ENCODE data around the gene RXRA. TPM values are rescaled to one million over a fixed set of nuclear protein-coding genes. Genes with fewer than 3 reads are reported as not detected.
A peak's percentile ranks its signal among the peaks of the same experiment; 100 is the strongest.

RXRA gene
- total and polyA plus RNA-seq, 7 experiments from 2014 or later: 0.31 to 59.5 (median 8.4) TPM

DNA sequence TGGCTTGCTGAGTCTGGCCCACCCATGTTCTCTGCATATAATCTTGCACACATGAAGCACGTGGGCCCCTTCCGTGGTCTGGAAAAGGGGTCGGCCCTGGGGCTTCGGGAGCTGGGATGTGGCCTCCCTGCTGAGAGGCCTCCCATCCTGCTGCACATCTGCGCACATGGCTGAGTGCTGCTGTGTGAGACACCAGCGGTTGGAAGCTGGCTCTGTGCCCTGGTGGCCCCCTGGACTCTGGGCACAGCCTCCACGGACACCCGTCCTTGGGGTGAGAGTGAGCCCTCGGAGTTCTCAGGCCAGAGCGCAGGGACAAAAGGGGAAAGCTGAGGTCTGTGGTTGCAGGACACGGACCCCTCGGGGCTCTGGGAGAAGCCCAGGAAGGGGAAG, 115.8 kb downstream of the RXRA start:
- Histone ChIP-seq H3K27ac (ENCODE audit: low read depth, low read length) (no peak overlapping the region), H3K4me3 (ENCODE audit: low read length) (no peak overlapping the region), H3K4me1 (ENCODE audit: control insufficient read depth in 2 of 2, insufficient read depth in 2 of 2, low read length in 2 of 2) (peaks cover 11 to 19% of the 10 kb centered on the region in 2 donors), H3K9me3 (ENCODE audit: control insufficient read depth in 2 of 3, low read length in 3 of 3) (no peaks in the 10 kb centered on the region), H3K27me3 (ENCODE audit: control insufficient read depth in 2 of 2, insufficient read depth in 2 of 2, low read length in 2 of 2) (no peaks in the 10 kb centered on the region), H3K36me3 (ENCODE audit: control insufficient read depth in 2 of 3, insufficient read depth in 3 of 3, low read length in 3 of 3) (no peaks in the 10 kb centered on the region)
- Mint-ChIP-seq H3K4me3 (peak overlapping the region in 1 of 10 donors; percentile 39), H3K9me3 (peaks cover 0 to 6% (median 0%) of the 10 kb centered on the region in 11 donors), H3K36me3 (no peaks in the 10 kb centered on the region), H3K27ac (no peak overlapping the region), H3K27me3 (peaks cover 0 to 9% (median 3%) of the 10 kb centered on the region in 5 donors), H3K4me1 (peaks cover 8 to 20% (median 17%) of the 10 kb centered on the region in 7 donors)
- intact Hi-C loops (cut with micrococcal nuclease): loop anchor here (2.0 to 5.0 kb wide), 4 partner anchors 15 to 100 kb away; no protein-coding TSS in a partner anchor
- POLR2A ChIA-PET: interaction anchor here (2.0 kb wide), 1 partner anchor 271 kb away, joined by 8 read pairs; no protein-coding TSS in a partner anchor
- DNase-seq (no peak), ATAC-seq (no peak)
- CTCF ChIA-PET: interaction anchor here (1.1 to 1.9 kb wide), 7 partner anchors 15 to 310 kb away, joined by 3 to 12 read pairs (median 4); no protein-coding TSS in a partner anchor

GRCh38 chr9:134442486-134443173, 116.4 kb downstream of the RXRA start:
- CTCF ChIA-PET: interaction anchor here (0.7 to 1.9 kb wide), 12 partner anchors 14 to 311 kb away, joined by 3 to 12 read pairs (median 3); no protein-coding TSS in a partner anchor
- peak overlapping the region in 2 of 10 donors; percentile 41 to 47 for H3K4me3 Mint-ChIP-seq
- POLR2A ChIA-PET: interaction anchor here (2.0 kb wide), 1 partner anchor 272 kb away, joined by 8 read pairs; no protein-coding TSS in a partner anchor
- intact Hi-C loops (cut with micrococcal nuclease): loop anchor here (1.0 to 5.0 kb wide), 8 partner anchors 14 to 374 kb away; partner anchors contain the start of gene BRD3 (in 2 of the 2)
- Histone ChIP-seq H3K4me1 (ENCODE audit: control insufficient read depth in 2 of 2, insufficient read depth in 2 of 2, low read length in 2 of 2) (peaks cover 11 to 19% of the 10 kb centered on the region in 2 donors), H3K27me3 (ENCODE audit: control insufficient read depth in 2 of 2, insufficient read depth in 2 of 2, low read length in 2 of 2) (no peaks in the 10 kb centered on the region), H3K36me3 (ENCODE audit: control insufficient read depth in 2 of 3, insufficient read depth in 3 of 3, low read length in 3 of 3) (no peaks in the 10 kb centered on the region), H3K4me3 (ENCODE audit: low read length) (no peak overlapping the region), H3K9me3 (ENCODE audit: control insufficient read depth in 2 of 3, low read length in 3 of 3) (no peaks in the 10 kb centered on the region), H3K27ac (ENCODE audit: low read depth, low read length) (no peak overlapping the region)
- DNase-seq: no peak
- H3K36me3 Mint-ChIP-seq: no peaks in the 10 kb centered on the region
- no peak for ATAC-seq
- peak overlapping the region in 1 of 9 donors; percentile 42 for H3K27ac Mint-ChIP-seq
- peaks cover 8 to 20% (median 17%) of the 10 kb centered on the region in 7 donors for H3K4me1 Mint-ChIP-seq
- peaks cover 0 to 9% (median 3%) of the 10 kb centered on the region in 5 donors for H3K27me3 Mint-ChIP-seq
- H3K9me3 Mint-ChIP-seq: peaks cover 0 to 6% (median 0%) of the 10 kb centered on the region in 11 donors

- peaks cover 0 to 9% (median 3%) of the 10 kb centered on the region in 5 donors for H3K27me3 Mint-ChIP-seq
- peak overlapping the region in 3 of 10 donors; percentile 21 to 47 (median 25) for H3K4me3 Mint-ChIP-seq
- no peaks in the 10 kb centered on the region for H3K36me3 Mint-ChIP-seq
- POLR2A ChIA-PET: interaction anchor here (0.9 to 2.0 kb wide), 2 partner anchors 272 to 279 kb away, joined by 3 to 8 read pairs; partner anchors contain the start of gene RNU6ATAC
- no peak overlapping the region for H3K27ac ChIP-seq (ENCODE audit: low read depth, low read length)
- peaks cover 8 to 20% (median 17%) of the 10 kb centered on the region in 7 donors for H3K4me1 Mint-ChIP-seq
- H3K4me1 ChIP-seq (ENCODE audit: control insufficient read depth in 2 of 2, insufficient read depth in 2 of 2, low read length in 2 of 2): peaks cover 11 to 19% of the 10 kb centered on the region in 2 donors
- DNase-seq (peak; percentile 72 to 86 (median 83)), ATAC-seq (peak; percentile 98)
- CTCF ChIA-PET: interaction anchor here (0.6 to 1.9 kb wide), 13 partner anchors 13 to 311 kb away, joined by 3 to 12 read pairs (median 3); no protein-coding TSS in a partner anchor
- H3K36me3 ChIP-seq (ENCODE audit: control insufficient read depth in 2 of 3, insufficient read depth in 3 of 3, low read length in 3 of 3): no peaks in the 10 kb centered on the region
- H3K27ac Mint-ChIP-seq: peak overlapping the region in 5 of 9 donors; percentile 45 to 77 (median 46)
- H3K9me3 ChIP-seq (ENCODE audit: control insufficient read depth in 2 of 3, low read length in 3 of 3): peaks cover 0 to 2% (median 0%) of the 10 kb centered on the region in 3 experiments
- intact Hi-C loops (cut with micrococcal nuclease): loop anchor here (1.0 to 5.0 kb wide), 8 partner anchors 13 to 375 kb away; partner anchors contain the start of gene BRD3 (in 2 of the 2)
- peak overlapping the region; percentile 27 for H3K4me3 ChIP-seq (ENCODE audit: low read length)
- peaks cover 0 to 8% (median 0%) of the 10 kb centered on the region in 11 donors for H3K9me3 Mint-ChIP-seq
- H3K27me3 ChIP-seq (ENCODE audit: control insufficient read depth in 2 of 2, insufficient read depth in 2 of 2, low read length in 2 of 2): no peaks in the 10 kb centered on the region
Observed at GRCh38 chr9:134443174-134444037, 117.2 kb downstream of the RXRA start.

- Mint-ChIP-seq H3K9me3 (peaks cover 0 to 14% (median 0%) of the 10 kb centered on the region in 11 donors), H3K27ac (peak overlapping the region in 3 of 9 donors; percentile 46 to 77 (median 46)), H3K4me3 (peak overlapping the region in 1 of 10 donors; percentile 34), H3K36me3 (no peaks in the 10 kb centered on the region), H3K4me1 (peaks cover 8 to 20% (median 17%) of the 10 kb centered on the region in 7 donors), H3K27me3 (peaks cover 0 to 9% (median 3%) of the 10 kb centered on the region in 5 donors)
- H3K9me3 ChIP-seq (ENCODE audit: control insufficient read depth in 2 of 3, low read length in 3 of 3): peaks cover 0 to 7% (median 0%) of the 10 kb centered on the region in 3 experiments
- H3K4me3 ChIP-seq (ENCODE audit: low read length): peak overlapping the region; percentile 27
- DNase-seq (no peak), ATAC-seq (no peak)
- ChIA-PET POLR2A (interaction anchor here (0.9 kb wide), 1 partner anchor 280 kb away, joined by 3 read pairs; the partner anchor contains the start of gene RNU6ATAC), CTCF (interaction anchor here (0.7 to 1.8 kb wide), 3 partner anchors 44 to 273 kb away, joined by 3 to 12 read pairs (median 3); no protein-coding TSS in a partner anchor)
- no peaks in the 10 kb centered on the region for H3K36me3 ChIP-seq (ENCODE audit: control insufficient read depth in 2 of 3, insufficient read depth in 3 of 3, low read length in 3 of 3)
- no peak overlapping the region for H3K27ac ChIP-seq (ENCODE audit: low read depth, low read length)
- intact Hi-C loops (cut with micrococcal nuclease): loop anchor here (5.0 kb wide), 2 partner anchors 52 to 102 kb away; no protein-coding TSS in a partner anchor
- peaks cover 11 to 19% of the 10 kb centered on the region in 2 donors for H3K4me1 ChIP-seq (ENCODE audit: control insufficient read depth in 2 of 2, insufficient read depth in 2 of 2, low read length in 2 of 2)
- no peaks in the 10 kb centered on the region for H3K27me3 ChIP-seq (ENCODE audit: control insufficient read depth in 2 of 2, insufficient read depth in 2 of 2, low read length in 2 of 2)
Observed at GRCh38 chr9:134444038-134444315, 117.7 kb downstream of the RXRA start.

GRCh38 chr9:134445000-134445399, 118.7 kb downstream of the RXRA start:
- H3K27me3 Mint-ChIP-seq: peaks cover 0 to 9% (median 3%) of the 10 kb centered on the region in 5 donors
- peaks cover 0 to 11% (median 0%) of the 10 kb centered on the region in 3 experiments for H3K9me3 ChIP-seq (ENCODE audit: control insufficient read depth in 2 of 3, low read length in 3 of 3)
- ATAC-seq (no peak), DNase-seq (no peak)
- H3K27ac ChIP-seq (ENCODE audit: low read depth, low read length): no peak overlapping the region
- peak overlapping the region in 4 of 9 donors; percentile 33 to 80 (median 73) for H3K27ac Mint-ChIP-seq
- H3K4me1 ChIP-seq (ENCODE audit: control insufficient read depth in 2 of 2, insufficient read depth in 2 of 2, low read length in 2 of 2): peaks cover 11 to 19% of the 10 kb centered on the region in 2 donors
- ChIA-PET CTCF (interaction anchor here (1.8 kb wide), 1 partner anchor 274 kb away, joined by 10 read pairs; no protein-coding TSS in a partner anchor), POLR2A (no interaction called here)
- peaks cover 14 to 23% (median 17%) of the 10 kb centered on the region in 7 donors for H3K4me1 Mint-ChIP-seq
- H3K9me3 Mint-ChIP-seq: peaks cover 0 to 17% (median 3%) of the 10 kb centered on the region in 11 donors
- intact Hi-C loops (cut with micrococcal nuclease): loop anchor here (5.0 kb wide), 2 partner anchors 53 to 103 kb away; no protein-coding TSS in a partner anchor
- no peak overlapping the region for H3K4me3 ChIP-seq (ENCODE audit: low read length)
- H3K27me3 ChIP-seq (ENCODE audit: control insufficient read depth in 2 of 2, insufficient read depth in 2 of 2, low read length in 2 of 2): no peaks in the 10 kb centered on the region
- H3K36me3 Mint-ChIP-seq: no peaks in the 10 kb centered on the region
- no peaks in the 10 kb centered on the region for H3K36me3 ChIP-seq (ENCODE audit: control insufficient read depth in 2 of 3, insufficient read depth in 3 of 3, low read length in 3 of 3)
- peak overlapping the region in 1 of 10 donors; percentile 30 for H3K4me3 Mint-ChIP-seq
